HG02623 (cell line): ENCODE data around the gene CORO2B.

ENCODE experiments used
- ATAC-seq: cut with Tn5 transposase; IDR thresholded peaks from one replicate; pipeline ENCODE4 v1.9.1; 2021; ENCODE audit warnings: moderate library complexity; ENCODE audit not compliant: unreplicated experiment

Gene CORO2B

DNA sequence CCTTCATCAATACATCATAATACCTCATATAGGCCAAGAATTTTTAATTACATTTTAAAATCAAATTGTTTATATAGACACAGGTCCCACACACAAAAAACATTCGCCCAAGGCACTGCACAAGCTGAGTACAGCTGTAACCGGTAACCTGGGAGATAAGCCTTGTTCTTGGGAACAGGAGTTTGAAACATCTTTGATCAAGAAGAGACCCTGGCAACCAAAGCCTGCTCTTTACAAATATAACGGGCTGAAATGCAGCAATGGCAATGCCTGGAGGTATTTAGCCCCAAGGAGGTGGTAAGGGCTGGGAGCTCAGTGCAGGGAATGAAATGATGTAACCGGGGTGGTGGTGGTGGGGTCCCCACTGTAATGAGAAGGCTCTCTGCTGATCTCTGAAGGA, 7.2 kb upstream of the CORO2B start:
- no peak for ATAC-seq

DNA sequence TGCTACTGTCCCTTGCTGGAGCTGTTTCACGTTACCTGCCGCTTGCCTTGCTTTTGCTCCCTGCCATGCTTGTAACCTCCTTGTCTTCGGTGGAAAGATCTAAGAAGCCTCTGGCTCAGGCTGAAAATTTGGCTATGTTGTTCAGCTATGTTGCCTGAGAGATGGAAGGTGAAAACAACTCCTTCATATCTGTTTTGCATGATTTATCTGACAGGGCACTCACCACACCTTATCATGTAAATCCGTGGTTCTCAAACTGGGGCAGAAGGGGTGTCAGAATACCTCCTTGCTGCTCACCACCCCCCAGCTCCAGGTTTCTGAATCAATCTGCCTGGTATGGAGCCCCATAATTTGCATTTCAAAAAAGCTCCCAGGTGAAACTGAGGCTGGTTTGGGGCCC, 6.5 kb upstream of the CORO2B start:
- no peak for ATAC-seq

DNA sequence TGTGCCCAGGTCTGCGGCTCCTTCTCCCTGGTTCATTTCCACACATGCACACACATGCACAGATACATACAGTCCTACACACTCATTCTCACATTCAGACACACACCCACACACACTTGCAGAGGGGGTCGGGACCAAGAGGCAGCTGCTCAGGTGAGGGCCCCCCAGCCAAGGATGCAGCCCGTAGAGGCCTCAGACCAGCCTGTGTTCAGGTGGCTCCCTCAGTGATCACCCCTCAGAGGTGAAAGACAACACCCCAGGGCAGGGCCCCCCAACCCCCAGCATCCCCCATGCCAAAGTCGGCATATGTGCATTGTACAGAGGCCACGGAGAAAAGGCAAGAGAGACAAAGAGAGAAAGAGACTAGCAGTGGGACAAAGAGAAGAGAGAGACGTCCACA, 5.9 kb upstream of the CORO2B start:
- ATAC-seq = no peak

DNA sequence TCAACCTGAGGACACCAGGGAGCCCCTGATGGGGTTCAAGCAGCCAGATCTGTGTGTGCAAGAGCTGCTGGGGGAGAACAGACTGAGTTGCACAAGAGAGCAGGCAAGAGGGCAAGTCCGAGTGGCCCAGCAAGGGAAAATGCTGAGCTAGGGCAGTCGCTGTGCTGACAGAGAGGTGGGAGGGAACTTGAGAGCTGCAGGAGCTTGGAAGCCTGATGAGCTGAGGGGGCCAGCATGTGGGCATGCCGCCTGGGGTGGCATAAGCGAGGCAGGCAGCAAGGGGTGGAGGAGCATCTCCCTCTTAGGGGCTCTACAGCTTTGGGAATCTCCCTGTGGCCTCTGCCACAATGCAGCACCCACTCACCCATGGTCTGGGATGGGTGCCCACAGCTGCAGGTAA, 4.7 kb upstream of the CORO2B start:
- ATAC-seq = no peak

DNA sequence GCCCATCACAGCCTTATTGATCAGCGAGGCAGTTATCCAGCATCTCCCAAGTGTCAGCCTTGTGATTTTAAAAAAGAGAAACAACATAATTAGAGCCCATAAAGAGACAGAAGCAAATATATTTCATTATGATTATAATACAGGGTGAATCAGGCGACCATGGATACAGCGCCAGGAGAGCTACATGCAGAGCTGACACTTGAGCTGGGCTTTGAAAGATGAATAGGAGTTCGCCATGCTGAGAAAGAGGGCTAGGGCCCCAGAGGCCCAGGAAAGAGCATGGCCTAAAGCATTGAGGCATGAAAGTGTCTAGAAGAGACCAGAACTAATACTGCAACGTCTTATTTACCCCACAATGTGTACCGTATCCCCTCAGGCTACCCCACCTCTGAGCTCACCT, 4.2 kb upstream of the CORO2B start:
- ATAC-seq = no peak

DNA sequence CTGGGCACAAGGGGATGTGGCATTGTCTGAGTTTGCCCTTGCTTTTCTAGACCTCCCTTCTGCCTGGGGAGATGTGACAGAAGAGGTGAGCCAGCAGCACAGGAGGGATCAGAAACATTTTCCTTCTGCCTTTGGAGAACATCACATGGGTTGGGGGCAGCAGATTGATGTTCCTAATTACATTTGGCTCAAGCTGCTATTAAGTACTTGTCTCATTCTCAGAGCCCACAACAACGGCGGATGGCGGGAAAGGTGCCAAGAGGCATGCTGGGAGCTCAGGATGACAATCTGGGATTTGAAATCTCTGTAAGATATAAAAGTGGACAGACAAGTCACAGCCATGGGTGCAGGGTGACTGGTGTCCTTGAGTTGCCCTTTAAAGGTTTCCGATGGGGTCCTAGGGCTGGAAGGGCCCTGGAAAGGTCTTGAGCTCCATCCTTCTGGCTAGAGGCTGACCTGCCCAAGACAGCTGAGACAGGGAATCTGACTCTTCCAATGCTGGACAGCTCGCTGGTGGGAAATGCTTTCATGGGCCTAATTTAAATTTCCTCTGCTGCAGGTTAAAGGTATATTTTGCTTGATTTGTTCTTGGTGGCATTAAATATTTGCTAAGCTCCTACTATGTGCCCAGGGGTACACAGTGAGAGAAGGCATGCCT, 2.4 kb upstream of the CORO2B start:
- ATAC-seq = no peak

DNA sequence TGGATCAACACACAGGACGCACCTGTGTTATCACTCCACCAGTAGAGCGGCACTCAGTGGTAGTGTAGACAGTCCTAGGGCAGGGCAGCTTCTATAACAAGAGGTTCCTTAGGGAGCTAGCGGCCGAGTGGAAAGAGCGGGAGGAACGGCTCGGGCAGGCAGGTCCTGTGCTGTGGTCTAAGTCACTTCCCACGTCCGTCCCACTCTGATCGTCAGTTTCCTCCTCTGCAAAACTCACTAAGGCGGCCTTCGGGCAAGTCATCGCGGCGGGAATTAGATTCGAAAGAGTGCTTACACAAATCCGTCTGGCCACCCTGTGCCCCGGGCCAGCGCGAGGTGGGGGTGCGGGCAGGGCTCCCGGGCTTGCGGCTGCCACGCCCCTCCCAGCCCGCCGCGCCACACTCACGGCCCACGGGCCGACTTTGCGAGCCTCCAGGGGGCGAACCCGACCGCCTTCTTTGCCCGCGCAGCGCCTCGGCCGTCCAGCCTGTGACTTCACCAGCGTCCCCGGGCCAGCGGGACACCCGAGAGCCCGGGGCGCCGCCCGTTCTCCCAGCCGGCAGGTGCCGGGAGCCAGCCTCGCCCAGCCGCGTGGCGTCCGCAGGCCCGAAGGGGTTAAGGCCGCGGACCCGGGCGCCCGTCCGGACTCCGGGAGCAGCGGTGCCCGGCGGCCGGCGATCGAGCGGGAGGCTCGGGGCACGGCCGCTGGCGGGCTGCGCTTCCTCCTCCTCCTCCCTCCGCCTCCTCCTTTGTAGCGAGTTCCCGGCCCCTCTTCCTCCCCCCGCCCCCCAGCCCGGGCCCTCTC, 416 bp upstream of the CORO2B start:
- ATAC-seq = no peak

DNA sequence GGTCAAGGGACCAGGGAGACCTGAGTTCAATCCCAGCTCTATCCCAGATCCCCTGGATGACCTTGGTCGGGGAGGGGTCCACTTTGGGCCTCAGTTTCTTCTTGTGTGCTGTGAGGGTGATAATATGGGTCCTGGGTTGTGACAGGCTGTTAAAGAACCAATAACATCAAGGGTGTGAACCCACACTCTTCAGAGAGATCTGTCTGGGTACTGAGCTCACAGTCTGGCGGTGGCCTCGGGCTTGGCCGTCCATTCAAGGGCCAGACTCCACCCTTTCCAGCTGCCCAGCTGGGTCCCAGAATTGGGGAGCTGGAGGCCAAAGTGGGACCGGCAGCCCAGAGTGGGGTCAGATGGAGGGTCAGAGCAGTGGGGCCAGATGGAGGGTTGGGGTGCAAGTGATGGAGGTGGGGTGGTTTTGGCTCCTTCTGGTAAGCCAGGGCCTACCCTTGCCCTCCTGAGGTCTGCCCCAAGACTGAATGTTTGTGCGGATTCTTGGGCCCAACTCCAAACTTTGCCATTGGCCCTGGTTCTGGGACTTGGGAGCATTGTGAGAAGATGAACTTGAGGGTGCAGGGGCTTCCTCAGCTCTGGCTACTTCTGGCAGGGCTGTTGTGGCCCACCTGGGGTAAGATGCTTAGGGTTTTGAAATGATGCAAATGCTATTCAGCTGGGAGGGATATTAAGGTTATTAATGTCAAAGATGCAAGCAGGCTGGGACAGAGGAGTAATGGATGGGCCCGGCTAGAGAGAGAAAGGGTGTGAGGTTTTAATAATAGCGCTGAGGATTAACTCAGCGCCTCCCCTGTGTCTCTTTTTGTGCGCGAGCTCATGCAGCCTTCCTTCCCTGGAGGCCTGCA, 1.5 kb downstream of the CORO2B start:
- ATAC-seq = no peak

DNA sequence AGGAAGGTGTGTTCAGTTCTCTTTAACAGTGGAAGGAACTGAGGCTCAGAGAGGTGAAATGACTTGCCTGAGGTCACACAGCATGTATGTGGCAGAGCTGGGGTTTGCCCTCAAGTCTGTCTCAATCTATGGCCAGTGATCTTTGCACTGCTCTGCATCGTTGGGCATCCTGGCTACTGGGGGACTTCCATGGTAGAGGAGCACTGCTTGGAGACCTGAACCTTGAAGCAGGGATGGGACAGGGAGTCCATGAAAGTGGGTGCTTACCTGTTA, 2.0 kb downstream of the CORO2B start:
- no peak for ATAC-seq

DNA sequence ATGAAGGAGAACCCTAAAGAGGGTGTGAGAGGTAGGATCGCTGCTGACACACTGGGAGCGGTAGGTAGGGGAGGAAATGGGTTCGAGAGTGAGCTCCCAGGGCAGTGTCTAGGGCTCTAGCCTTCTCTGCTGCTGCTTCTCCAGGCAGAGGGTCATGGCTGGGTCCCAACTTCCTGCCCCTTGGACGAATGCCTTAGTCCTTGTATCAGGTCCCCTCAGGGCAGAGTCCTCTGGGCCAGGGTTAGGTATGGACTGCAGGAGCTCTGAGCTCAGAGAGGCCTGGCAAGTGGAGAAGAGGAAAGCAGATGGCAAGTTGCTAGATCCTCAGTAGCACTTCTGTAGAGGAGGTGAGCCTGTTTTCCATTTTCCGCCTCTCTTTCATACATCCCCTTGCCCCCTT, 2.9 kb downstream of the CORO2B start:
- no peak for ATAC-seq

DNA sequence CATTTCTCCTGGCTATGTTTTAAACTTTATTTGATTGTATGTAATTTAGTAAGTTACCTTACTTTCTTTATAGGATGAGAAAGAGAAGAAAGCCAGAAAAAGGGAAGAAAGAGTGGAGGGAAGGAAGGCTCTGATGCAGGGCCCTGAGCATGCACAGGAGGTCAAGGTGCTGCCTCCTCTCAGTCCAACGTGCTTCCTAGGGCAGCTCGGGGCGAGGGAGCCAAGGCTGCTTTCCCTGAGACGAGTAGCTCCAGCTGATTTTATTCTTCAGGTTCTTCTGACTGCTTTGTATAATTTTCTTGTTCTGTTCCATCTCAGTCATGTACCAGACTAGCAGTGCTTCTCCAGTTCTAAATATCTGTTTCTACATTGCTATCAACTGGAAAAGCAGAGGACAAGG, 3.4 kb downstream of the CORO2B start:
- no peak for ATAC-seq

DNA sequence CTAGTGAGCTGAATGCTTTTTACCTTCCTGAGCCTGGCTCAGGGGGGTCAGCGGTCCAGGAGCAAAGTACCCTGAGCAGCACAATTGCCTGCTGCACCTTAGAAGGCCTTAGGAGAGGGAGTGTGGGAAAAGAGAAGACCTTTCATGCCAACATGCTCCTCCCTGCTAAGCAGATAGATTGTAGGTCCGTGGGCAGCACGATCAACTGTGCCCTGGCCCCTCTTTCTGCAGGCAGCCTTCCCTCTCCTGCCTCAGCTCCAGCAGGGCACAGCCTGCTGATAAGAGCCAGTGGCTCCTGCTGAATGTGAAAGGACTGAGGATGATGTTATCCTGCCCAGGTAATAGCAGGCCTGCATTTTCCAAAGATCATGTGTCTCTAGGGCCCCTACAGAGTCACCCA, 4.1 kb downstream of the CORO2B start:
- ATAC-seq = no peak

DNA sequence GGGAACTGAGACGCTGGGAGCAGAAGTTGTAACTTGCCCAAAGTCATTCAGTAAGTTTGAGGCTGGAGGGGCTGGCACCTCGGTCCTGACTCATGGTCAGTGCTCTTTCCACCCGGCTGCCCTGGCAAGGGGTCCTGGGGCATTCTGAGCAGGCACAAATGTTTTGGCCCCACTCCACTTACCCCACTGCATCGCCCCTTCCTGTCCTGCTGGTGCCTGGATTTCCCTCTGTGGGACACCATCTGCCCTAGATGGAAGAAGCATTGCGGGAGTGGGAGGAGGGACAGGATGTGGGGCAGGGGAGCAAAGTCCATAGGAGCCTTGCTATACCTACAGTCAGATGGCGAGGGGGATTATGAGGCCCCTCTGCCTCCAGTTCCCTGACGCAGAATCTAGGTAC, 4.5 kb downstream of the CORO2B start:
- no peak for ATAC-seq

DNA sequence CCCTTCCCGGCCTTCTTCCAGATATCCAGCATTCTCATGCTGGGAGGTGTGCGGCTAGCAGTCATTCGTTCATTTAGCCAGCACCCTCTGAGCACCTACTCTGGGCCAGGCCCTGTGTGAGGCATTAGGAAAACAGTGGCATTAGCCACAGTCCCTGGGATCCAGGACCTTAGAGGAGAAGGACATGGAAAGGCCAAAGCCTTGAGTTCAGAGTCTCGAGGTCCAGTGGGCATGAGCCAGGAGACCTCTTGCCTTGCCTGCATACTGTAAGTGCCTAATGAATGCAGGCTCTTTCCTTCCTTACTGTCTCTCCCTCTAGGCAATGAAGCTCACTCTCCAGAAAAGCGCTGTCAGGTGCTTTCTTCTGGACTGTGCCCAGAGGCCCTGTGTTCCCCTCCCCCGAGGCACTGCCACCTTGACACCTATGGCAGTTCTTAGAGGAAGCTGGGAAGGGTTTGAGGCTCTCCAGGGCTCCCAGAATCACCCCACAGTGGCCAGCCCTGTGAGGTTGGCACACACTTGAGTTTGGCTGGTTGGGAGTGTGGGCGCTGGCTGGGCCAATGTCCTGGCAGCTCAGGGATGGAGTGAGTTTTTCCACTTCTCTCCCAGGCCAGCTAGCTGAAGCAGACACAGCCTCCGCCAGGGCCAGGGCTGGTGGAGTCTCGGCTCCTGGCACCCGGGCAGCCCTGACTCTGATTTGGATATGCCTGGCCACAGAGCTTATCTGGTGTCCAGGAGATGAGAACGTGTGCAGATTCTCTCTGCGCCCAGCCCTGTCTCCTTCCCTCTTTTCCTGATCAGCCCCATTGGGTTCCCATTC, 5.4 kb downstream of the CORO2B start:
- ATAC-seq = no peak

DNA sequence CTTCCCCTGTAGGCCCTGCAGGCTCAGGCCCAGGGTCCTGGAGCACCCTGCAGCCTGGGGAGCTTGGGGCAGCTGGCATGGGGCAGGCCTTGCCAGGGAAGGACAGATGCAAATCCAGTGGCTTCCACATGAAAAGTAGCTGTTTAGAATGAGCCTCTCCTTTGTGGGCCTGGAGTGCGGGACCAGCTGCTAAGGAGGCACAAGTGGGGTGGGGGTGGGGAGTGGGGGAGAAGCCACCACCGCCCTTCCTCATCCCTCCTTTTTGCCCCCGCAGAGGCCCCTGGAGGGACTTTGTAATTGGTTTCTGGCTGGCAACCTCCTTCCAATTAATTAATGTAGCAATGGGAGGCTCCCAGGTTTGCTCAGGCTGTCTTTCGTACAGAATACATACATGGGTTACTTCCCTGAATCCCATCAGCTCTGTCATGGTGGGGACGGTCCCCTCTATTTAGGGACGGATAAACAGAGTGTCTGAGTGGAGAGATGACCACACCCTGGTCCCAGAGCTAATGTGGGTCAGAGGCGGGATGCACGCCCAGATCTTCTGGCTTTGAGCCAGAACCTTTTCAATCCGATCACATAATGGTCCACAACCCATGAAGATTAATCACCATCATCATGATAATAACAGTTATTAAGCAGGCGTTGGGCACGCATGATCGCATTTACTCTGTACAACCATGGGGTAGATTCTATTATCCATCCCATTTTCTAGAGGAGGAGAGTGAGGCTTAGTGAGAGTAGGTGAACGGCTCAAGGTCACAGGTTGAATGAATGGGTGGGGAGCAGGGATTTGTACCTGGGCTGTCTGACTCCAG, 6.2 kb downstream of the CORO2B start:
- ATAC-seq = no peak

DNA sequence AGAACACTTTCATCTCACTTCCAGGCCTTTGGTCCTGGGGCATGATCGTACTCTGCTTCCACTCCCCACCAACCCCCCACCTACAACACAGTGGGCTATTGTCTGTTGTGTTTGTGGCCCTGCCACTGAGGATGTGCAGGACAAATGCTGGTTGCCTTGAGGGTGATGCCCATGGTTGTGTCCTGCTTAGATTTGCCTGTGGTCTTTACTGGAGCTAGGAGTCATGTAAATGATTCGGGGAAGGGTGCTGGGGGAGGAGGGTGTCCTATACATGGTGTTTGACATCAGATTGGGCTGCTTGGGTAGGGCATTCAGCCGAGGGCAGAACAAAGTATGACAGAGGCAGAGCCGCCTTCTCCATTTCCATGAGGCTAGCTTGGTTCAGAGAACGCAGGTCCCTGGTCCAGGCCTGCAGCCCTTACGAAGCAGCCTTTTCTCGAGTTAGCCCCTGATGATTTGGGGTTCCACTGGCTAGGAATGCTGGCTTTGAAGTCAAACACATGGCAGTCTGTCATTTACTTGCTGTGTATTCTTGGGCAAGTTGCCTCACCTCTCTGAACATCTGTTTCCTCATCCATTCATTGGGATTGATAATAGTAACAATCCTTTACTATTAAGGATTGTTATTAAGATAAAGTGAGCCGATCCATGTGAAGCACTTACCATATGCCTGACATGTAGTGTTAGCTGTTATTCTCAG, 6.9 kb downstream of the CORO2B start:
- no peak for ATAC-seq

DNA sequence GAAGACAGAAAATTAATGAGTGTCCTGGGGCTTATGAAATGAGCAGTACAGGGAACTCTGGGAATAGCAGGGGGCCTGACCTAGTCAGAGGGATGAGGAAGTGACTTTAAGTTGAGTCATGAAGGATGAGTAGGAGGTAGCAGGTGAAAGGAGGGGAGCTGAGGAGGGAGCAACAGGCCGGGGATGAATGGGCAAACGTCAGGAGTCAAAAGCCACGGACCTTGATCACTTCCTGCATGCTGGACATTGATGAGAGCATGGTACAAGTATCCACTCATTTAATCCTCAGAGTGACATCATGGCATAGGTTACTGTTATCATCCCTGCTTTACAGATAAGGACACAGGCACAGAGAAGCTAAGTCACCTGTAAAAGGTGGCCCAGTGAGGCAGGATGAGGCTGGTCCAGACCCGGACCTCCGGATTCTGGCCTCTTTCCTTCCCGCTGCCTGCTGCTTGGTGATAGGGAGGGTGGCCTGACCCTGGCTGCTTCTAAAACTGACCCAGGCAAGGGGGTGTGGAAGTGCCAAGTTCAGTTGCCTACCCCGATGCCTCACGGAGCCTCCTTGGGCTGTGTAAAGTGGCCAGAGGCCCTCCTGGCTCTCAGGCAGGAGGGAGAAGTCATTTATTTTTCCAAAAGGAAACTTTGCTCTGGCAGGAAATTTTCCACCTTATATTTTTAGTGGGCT, 7.6 kb downstream of the CORO2B start:
- no peak for ATAC-seq

DNA sequence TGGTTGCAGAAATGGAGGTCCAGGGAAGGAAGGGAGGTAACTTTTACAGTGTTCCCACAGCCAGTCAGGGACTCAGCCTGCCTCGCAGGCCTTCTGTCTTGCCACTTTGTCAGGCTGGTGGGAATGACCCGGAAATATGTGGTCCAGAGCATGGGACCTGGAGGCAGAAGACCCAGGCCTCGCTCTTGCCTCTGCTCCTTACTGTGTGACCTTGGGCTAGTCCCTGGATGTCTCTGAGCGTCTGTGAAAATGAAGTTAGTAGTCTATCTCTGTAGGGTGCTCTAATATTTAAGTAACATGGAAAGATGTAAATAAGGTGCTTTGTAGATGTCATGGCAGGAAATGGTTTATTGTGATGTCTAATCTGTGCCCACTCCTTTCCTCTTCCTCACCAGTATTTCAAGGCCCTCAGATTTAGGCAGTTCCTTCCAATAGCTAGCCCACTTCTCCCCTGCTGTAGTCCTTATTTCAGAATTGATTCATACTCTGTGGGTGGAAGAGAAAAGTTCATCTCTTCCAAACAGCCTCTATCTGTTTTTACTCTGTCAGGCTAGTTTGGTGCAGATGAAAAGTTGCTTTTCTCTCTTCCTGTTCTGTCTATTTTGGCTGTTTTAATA, 9.1 kb downstream of the CORO2B start:
- ATAC-seq = no peak

DNA sequence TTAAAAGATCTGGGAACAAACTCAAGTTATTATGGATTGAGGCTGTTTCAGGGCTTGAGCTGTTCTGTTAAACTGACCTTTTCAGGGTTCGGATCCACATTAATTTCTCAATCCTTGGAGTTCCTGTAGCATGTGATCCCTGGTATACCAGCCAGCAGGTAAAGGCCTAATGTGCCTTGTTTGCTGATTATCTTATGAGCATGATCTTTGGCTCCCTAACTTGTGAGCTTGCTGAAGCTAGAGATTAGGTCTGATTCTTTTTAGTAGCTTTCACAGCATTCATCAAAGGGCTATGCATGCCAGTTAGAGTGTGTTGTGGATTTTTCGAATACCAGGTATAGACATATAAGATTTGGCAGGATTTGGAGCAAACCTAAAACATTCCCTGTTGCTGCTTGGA, 10.3 kb downstream of the CORO2B start:
- no peak for ATAC-seq
